HepG2 (cell line): ENCODE results near the gene DTNB. TPM values are rescaled to one million over a fixed set of nuclear protein-coding genes. Genes with fewer than 3 reads are reported as not detected.
A peak's percentile ranks its signal among the peaks of the same experiment; 100 is the strongest.

Experiments
- BHLHE40 ChIP-seq: IDR thresholded peaks from 2 replicates; pipeline ENCODE4 v1.6.1; 2011; ENCODE audit warnings: low read length, improper control_type of control experiment
- SOX5 ChIP-seq: IDR thresholded peaks from 2 replicates; pipeline ENCODE4 v1.6.1; 2016; ENCODE audit warnings: borderline replicate concordance
- SRSF4 ChIP-seq: fragments of 200-400 bp; formaldehyde crosslinking; IDR thresholded peaks from one replicate; pipeline ENCODE4 v1.6.1; 2018; ENCODE audit warnings: mild to moderate bottlenecking, low read depth, low read length, moderate library complexity; ENCODE audit not compliant: poor library complexity, severe bottlenecking
- SUZ12 ChIP-seq: fragments of 150-350 bp; IDR thresholded peaks from 2 replicates; pipeline ENCODE4 v1.6.1; 2014; ENCODE audit warnings: low read depth, low read length
- ZNF407 ChIP-seq: sonication (generic); formaldehyde crosslinking; IDR thresholded peaks from one replicate; pipeline ENCODE4 v1.5.1; 2020; ENCODE audit warnings: mild to moderate bottlenecking, missing genetic modification reagents; ENCODE audit errors: not compliant biosample characterization
- ZNF577 ChIP-seq: sonication (generic); formaldehyde crosslinking; IDR thresholded peaks from 2 replicates; pipeline ENCODE4 v1.4.0; 2020; ENCODE audit warnings: mild to moderate bottlenecking, low read depth, missing genetic modification reagents, borderline replicate concordance
- ZNF879 ChIP-seq: sonication (generic); formaldehyde crosslinking; IDR thresholded peaks from 2 replicates; pipeline ENCODE4 v1.8.1; 2023; ENCODE audit warnings: missing genetic modification reagents
- polyA plus RNA-seq, 8 experiments: library from polyadenylated mRNA; depleted of rRNA in 3 of 8; stranded (reverse) in 7 of 8; unstranded in 1 of 8; fragments of >200 nt; fragmentation: Illumina TruSeq in 4 of 8; extraction: Trizol in 4 of 8; gene quantifications; 2 replicates each; pipeline versions ENCODE4 v1.2.1 to v1.2.3, GENCODE V29; 2011 to 2016; ENCODE audit warnings: low read depth in 4 of 8, missing spikeins in 1 of 8, mixed read lengths in 1 of 8; ENCODE audit not compliant: insufficient read depth in 1 of 8
- total RNA-seq, 5 experiments: library from RNA; depleted of rRNA; stranded (reverse); fragments of >200 nt; fragmentation: Illumina TruSeq; extraction: Trizol; gene quantifications; 2 replicates each; pipeline ENCODE4 v1.2.3, GENCODE V29; 2016; ENCODE audit warnings: low read depth in 1 of 5
- TF ChIP-seq, protein P1 (sequence below): sonication (generic); formaldehyde crosslinking; IDR thresholded peaks from 2 replicates; pipeline ENCODE4 v1.4.0; 2020; ENCODE audit warnings: missing genetic modification reagents, borderline replicate concordance
- TF ChIP-seq, protein P2 (sequence below): sonication (generic); formaldehyde crosslinking; conservative IDR thresholded peaks from 2 replicates; pipeline ENCODE4 v1.4.0; 2020; ENCODE audit warnings: missing genetic modification reagents
- TF ChIP-seq, protein P3 (sequence below): sonication (generic); formaldehyde crosslinking; IDR thresholded peaks from 2 replicates; pipeline ENCODE4 v1.4.0; 2020; ENCODE audit warnings: mild to moderate bottlenecking, missing genetic modification reagents

DTNB gene
- total and polyA plus RNA-seq, 2 of the 13 experiments (the other 11 are each of a cell fraction or from before 2014, with no cell fraction given) = 14.4 to 23.9 TPM

GRCh38 chr2:25491966-25492532 lies 181.3 kb downstream of the DTNB start (continued):
- TF ChIP-seq ZNF407 = no peak
- TF ChIP-seq, protein P1, sequence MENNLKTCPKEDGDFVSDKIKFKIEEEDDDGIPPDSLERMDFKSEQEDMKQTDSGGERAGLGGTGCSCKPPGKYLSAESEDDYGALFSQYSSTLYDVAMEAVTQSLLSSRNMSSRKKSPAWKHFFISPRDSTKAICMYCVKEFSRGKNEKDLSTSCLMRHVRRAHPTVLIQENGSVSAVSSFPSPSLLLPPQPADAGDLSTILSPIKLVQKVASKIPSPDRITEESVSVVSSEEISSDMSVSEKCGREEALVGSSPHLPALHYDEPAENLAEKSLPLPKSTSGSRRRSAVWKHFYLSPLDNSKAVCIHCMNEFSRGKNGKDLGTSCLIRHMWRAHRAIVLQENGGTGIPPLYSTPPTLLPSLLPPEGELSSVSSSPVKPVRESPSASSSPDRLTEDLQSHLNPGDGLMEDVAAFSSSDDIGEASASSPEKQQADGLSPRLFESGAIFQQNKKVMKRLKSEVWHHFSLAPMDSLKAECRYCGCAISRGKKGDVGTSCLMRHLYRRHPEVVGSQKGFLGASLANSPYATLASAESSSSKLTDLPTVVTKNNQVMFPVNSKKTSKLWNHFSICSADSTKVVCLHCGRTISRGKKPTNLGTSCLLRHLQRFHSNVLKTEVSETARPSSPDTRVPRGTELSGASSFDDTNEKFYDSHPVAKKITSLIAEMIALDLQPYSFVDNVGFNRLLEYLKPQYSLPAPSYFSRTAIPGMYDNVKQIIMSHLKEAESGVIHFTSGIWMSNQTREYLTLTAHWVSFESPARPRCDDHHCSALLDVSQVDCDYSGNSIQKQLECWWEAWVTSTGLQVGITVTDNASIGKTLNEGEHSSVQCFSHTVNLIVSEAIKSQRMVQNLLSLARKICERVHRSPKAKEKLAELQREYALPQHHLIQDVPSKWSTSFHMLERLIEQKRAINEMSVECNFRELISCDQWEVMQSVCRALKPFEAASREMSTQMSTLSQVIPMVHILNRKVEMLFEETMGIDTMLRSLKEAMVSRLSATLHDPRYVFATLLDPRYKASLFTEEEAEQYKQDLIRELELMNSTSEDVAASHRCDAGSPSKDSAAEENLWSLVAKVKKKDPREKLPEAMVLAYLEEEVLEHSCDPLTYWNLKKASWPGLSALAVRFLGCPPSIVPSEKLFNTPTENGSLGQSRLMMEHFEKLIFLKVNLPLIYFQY = no peak
- no peak for TF ChIP-seq ZNF879 (CRISPR knock-in tag)
- no peak for TF ChIP-seq BHLHE40
- TF ChIP-seq ZNF577 (CRISPR knock-in tag) = no peak
- peak; percentile 80; the same call in 1 of the 2 replicates for TF ChIP-seq SOX5 (CRISPR knock-in tag)
- no peak for TF ChIP-seq SRSF4
- no peak for TF ChIP-seq SUZ12
- TF ChIP-seq, protein P2, sequence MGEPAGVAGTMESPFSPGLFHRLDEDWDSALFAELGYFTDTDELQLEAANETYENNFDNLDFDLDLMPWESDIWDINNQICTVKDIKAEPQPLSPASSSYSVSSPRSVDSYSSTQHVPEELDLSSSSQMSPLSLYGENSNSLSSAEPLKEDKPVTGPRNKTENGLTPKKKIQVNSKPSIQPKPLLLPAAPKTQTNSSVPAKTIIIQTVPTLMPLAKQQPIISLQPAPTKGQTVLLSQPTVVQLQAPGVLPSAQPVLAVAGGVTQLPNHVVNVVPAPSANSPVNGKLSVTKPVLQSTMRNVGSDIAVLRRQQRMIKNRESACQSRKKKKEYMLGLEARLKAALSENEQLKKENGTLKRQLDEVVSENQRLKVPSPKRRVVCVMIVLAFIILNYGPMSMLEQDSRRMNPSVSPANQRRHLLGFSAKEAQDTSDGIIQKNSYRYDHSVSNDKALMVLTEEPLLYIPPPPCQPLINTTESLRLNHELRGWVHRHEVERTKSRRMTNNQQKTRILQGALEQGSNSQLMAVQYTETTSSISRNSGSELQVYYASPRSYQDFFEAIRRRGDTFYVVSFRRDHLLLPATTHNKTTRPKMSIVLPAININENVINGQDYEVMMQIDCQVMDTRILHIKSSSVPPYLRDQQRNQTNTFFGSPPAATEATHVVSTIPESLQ = no peak
- TF ChIP-seq, protein P3, sequence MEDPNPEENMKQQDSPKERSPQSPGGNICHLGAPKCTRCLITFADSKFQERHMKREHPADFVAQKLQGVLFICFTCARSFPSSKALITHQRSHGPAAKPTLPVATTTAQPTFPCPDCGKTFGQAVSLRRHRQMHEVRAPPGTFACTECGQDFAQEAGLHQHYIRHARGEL = no peak
